Hypothalamus (tissue), 51 donors: ENCODE results near the gene FBXO28.
"Not testable (repeated sequence)": the region's sequence is repeated elsewhere in the genome, so short reads cannot be mapped to it uniquely, and the experiment has no call there.

ENCODE experiments used
- DNase-seq, 51 donors: peaks; one replicate each; lab custom pipeline; 2025; lab: John Stamatoyannopoulos, UW

The FBXO28 gene

DNA sequence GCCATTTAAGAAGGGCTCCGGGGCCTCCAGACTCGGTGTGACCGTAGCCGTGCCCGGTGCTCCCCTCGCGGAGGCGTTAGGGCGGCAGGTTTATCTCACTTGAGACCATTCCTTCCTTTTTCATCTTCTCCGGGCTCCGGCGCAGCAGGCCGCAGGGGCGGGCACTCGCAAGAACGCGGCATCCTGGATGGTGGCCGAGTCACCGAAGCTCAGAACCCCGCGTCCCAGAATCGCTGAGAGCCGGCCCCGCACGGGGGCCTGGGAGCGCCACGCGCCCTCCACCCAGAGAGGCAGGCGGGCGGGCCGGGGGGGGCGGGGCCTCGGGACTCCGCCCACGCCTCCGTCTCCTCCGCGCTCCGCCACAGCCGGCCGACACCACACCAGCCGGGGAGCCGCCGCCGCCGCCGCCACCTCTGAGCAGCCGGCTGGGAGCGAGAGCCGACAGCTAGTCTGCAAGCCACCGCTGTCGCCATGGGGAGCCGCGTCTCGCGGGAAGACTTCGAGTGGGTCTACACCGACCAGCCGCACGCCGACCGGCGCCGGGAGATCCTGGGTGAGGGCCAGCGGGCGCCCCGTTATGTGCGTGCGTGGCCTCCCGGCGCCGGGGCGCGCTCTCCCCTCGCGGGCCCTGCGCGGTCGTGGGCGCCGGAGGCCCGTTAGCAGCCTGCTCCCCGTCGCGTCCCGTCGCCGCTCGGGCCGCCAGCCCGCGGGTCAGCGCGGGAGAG is 69.1 kb downstream of the FBXO28 start, which contains the start of gene DEGS1:
TSS of gene DEGS1 (plus strand) at position 375 of the 725 bp plus-strand sequence. CDS start at position 472, 97 bp downstream.
- DNase-seq = peak in 50 of 51 donors; percentile 42 to 89 (median 78)

DNA sequence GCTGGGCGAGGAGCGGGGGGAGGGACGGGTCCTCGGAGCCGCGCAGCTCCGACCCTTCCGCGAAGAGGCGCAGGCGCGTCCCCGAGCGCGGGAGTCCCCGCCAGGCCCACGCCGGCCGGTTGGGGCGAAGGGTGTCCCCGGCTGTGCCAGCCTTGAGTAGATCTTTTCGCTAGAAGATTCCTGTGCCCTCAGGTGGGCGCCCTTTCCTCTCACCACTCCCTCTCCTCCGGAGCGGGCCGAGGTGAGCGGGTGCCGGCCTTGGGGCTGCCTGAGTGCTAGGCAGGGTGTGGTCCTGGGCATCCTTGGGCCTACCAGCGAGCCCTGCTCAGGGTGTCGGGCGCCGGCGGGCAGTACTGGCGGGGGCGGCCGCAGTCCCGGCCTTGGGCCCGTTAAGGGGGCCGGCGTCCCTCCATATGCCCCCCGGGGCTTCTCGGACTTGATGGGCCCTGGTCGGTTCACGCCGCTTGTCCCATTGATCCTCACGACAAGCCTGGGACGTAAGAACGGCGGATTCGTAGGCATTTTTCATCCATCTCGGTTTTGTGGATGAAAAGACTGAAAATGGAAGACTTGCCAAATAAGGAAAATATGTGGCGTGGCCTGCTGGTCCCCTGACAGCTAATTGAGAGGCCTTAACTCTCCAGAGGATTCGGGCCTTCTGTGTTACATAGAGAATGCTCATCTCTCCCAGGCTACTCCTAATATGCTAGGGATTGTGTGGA is 69.8 kb downstream of the FBXO28 start:
- DNase-seq = peak in 42 of 51 donors; percentile 24 to 87 (median 62)

DNA sequence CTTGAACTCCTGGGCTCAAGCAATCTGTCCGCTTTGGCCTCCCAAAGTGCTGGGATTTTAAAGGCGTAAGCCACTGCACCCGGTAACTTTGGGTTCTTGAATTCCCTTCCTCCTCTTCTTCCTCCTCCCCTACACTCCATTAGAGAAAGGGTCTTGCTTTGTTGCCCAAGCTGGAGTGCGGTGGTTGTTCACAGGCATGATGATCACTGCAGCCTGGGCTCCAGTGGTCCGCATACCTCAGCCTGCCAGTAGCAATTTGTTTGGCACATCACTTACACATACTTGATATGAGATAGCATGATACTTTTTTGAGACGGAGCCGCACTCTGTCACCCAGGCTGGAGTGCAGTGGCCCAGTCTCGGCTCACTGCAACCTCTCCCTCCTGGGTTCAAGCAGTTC is 71.3 kb downstream of the FBXO28 start:
- no peak for DNase-seq

DNA sequence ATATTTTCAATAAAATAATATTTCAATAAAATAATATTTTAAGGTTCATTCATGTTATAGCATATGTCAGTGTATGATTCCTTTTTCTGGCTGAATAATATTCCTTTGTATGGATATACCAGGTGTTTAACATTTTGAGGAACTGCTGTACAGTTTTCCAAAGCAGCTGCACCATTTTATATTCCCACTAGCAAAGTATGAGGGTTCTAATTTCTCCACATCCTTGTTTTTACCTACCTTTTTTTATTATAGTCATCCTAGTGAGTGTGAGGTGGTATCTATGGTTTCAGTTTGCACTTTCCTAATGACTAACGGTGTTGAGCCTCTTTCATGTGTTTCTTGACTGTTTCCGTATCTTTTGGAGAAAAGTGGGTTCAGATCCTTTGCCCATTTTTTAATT is 74.4 kb downstream of the FBXO28 start:
- no peak for DNase-seq

DNA sequence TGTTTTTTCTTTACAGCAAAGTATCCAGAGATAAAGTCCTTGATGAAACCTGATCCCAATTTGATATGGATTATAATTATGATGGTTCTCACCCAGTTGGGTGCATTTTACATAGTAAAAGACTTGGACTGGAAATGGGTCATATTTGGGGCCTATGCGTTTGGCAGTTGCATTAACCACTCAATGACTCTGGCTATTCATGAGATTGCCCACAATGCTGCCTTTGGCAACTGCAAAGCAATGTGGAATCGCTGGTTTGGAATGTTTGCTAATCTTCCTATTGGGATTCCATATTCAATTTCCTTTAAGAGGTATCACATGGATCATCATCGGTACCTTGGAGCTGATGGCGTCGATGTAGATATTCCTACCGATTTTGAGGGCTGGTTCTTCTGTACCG is 75.7 kb downstream of the FBXO28 start:
- DNase-seq = no peak

DNA sequence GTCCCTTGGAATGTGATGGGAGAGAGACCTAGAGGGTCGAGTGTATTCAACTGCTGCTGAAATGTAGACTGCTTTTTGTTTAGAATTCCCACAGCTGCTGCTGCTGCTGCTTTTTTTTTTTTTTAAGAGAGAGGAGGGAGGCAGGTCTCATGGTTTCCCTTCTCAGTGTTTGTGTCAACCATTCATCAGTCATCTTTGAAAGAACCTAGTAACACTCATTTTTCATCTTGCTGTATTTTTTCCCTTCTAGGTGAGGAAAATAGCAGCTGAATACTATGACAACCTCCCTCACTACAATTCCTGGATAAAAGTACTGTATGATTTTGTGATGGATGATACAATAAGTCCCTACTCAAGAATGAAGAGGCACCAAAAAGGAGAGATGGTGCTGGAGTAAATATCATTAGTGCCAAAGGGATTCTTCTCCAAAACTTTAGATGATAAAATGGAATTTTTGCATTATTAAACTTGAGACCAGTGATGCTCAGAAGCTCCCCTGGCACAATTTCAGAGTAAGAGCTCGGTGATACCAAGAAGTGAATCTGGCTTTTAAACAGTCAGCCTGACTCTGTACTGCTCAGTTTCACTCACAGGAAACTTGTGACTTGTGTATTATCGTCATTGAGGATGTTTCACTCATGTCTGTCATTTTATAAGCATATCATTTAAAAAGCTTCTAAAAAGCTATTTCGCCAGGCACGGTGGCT is 78.3 kb downstream of the FBXO28 start:
- no peak for DNase-seq

DNA sequence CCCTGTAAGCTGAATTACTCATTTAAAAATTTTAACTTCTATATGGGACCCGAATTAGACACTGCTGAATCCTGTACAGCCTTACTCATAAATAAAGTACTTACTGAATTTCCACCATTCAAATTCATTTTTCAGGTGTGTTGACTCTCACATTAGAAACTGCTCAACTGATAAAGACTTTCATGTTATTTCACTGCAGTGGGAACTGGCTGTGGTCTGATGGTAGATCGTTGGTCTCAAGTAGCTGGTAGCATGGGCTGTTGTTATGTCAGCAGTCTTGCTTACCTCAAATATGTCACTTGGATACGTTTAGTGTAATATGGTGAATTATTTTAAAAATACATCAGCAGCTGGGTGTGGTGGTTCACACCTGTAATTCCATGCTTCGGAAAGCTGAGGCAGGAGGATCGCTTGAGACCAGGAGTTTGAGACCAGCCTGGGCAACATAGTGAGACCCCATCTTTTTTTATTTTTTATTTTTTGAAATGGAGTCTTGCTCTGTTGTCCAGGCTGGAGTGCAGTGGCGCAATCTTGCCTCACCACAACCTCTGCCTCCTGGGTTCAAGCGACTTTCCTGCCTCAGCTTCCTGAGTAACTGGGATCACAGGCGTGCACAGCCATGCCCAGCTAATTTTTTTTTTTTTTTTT is 79.5 kb downstream of the FBXO28 start:
- DNase-seq = no peak

DNA sequence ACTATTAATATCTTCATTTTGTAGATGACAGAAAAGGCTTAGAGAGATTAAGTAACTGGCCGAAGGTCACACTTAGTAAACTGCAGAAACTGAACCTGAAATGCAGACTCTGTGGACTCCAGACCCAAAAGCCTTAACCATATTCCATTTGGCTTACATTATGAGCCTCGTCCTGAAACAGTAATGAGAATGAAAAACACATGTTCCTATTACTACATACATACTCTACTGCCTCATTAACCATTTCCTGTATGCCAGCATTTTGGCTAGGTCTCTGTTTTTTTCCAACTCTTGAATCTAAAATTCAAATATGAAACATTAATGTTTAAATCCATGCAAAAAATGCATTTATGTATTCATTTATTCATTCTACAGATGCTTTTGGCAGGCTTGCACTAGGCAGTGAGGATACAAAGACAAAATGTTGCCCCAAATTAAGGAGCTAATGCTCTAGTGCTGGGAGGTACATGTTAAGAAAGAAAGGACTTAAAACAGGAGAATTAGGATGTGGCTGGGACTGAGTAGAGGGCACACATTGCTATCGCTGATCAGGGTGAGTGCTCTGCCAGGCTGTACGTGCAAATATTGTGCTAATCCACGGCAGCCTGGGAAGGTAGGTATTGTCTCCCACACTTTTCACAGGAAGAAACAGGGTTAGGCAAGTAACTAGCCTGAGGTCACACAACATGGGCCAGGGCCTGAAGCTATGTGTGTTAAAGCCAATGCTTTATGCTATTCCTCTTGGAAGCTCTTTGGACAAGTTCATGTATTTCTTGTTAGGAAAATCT is 83.1 kb downstream of the FBXO28 start:
- no peak for DNase-seq

DNA sequence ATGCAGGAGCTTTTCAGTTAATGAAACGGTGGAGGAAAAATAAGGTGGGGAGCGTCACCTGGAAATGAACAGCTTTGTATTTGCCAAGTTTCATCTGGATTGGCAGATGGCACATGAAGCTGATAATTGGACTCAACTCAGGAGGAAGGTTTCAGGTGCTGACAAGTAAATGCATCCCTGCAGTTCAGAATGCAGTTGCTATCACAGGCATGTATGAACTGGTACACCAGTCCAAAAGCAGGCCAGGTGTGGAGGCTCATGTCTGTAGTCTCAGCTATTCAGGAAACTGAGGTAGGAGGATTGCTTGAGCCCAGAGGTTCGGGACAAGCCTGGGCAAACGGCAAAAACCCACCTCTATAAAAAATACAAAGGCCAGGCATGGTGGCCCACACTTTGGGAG is 84.7 kb downstream of the FBXO28 start:
- DNase-seq = no peak

DNA sequence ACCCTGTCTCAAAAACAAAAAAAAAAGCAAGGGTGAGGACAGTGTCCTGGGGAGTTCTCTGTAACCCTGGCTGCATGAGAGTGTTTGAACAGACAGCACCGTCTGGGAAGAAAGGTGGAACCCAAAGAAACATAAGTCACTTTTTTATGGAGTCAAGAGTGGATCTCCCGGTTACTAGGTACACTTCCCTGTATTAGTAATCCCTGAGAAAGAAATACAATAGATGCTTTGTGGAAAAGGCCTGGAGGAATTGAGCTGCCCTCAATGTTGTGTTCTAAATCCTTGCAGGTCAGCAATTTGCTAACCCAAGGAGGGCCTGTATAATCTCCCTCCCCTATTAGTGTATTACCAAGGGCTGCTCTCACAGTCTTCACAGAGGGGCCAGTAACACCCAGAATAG is 85.8 kb downstream of the FBXO28 start:
- no peak for DNase-seq

DNA sequence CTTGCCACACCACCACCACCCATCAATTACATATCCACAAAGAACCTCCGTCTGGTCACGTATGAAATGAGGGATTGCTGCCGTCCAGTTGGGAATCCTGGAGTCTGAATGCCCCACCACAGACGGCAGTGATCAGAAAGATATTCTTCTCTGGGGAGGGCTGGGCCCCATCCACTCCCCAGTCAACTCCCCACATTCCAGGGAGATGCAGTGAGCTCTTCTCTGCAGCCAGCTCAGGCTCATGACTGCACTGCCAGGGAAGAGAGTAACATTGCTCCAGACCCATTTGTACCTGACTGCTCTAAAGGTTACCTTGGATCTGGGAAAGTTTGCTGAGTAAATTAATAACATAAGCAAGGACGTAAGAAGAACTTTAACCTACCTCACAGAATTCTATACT is 87.5 kb downstream of the FBXO28 start:
- DNase-seq = no peak

DNA sequence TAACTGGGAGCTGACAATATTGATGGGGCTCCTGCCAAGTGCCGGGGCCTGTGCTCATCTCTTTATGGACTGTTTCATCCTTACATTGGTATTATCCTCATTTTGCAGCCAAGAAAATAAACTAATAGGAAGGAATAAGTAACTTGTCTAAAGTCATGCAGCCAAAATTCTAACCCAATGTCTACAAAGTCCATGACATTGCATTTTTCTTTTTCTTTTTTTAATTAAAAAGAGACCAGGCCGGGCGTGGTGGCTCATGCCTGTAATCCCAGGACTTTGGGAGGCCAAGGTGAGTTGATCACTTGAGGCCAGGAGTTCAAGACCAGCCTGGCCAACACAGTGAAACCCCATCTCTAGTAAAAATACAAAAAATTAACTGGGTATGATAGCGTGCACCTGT is 87.9 kb downstream of the FBXO28 start:
- no peak for DNase-seq

DNA sequence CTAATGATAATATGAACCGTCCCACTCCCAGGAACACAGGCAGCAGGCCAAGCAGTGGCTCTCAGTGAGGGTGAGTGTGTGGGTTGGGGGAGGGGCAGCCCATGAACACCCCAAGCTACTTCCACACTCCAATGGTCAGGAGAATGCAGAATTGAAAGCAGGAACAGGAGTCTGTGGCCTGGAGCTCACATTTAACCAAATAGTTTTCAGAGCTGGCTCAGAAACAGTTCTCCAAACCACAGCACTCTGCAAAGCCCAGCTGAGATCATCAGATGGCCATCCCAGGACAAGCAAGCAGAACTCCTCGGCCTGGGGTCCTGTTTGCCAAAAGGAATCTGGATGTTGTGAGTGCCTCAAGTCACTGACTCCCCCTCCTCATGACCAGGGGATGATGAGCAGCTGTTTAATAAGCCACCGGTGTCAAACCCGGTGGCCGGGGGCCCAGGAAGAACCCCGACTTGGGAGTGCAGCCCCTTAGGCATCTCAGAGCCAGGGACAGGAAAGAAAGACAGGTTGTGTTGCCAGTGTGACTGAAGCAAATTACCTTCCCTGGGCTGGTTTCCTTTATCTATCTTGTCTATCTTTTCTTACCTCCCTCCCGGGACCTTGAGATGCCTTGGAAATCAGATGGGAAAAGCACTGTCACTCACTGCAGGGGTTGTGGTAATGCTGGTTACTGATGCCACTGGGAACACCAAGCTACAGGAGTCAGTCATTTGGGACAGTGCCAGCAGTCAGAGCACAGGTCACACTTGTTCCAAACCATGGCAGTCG is 89.5 kb downstream of the FBXO28 start:
- peak in 32 of 51 donors; percentile 6 to 59 (median 23) for DNase-seq

DNA sequence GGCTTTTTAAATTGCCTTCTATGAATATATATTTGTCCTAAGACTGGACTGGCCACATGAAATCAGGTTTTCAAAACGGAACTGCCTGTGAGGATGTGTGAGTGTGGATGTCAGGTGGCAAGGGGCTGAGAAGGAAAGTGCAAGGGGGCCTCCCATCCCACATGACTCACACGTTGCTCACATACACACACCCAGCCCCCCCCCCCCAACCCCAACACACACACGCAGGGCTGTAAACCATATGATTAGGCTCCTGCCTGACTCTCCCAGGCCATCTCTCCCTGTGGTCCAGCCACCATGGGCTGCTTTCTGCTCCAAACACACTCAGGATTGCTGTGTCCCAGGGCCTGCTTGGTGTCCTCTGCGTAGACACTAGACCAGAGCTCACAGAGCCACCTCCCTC is 91.5 kb downstream of the FBXO28 start:
- DNase-seq = peak in 3 of 51 donors; percentile 3 to 18 (median 14)

DNA sequence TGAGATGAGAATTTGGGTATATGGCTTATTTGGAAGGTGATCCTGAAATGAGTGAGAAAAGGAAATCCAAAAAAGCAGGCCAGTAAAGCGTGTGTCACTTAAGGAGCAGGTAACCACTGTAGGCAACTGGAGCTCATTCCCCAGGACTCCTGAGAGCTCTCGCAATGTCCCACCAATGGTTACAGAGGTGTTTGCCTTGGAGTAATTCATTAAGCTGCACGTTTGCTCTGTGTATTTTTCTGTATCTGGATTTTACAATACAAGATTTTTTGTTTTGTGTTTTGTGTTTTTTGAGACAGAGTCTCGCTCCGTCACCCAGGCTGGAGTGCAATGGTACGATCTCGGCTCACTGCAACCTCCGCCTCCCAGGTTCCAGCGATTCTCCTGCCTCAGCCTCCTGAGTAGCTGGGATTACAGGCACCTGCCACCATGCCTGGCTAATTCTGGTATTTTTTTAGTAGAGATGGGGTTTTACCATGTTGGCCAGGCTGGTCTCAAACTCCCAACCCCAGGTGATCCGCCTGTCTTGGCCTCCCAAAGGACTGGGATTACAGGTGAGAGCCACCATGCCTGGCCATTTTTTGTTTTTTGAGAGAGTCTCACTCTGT is 92.1 kb downstream of the FBXO28 start:
- not testable (repeated sequence) for DNase-seq

DNA sequence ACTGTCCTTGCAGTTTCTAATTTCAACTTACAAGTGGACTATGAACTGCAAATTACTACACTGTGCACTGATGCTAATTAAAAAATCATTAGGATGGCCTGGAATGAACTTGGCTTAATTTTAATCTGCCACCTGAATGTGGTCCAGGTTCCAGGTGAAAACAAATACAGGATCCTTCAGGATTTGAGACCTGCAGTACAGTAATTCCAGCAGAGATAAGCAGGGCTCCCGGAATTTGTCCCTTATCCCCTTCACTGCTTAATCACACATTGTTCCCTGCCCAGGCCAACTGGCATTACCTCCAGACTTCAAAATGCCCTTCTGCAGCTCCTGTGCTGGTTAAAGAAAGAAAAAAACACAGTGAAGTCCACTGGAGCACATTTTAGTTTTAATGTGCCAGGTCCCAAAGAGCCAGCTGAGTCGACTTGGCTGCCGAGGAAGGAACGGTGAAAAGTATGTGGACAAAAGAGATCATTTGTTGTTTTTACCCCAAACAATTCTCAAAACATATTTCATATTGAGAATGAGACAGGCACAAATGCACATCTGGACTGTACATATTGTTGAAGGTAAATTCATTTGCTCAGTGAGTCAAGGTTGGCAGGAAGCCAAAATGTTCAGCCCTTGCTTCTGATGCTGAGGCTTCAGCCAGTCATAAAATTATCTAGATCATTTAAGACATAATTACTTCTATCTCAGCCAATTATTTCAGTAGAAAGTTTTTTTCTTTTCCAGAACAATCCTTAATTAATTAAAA is 97.5 kb downstream of the FBXO28 start:
- DNase-seq = peak in 1 of 51 donors; percentile 25
